Calu3 (cell line): ENCODE results near the gene TEX9. TPM values are rescaled to one million over a fixed set of nuclear protein-coding genes. Genes with fewer than 3 reads are reported as not detected.

ENCODE experiments used
- BruUV-seq: library from RNA; stranded (reverse); fragments of 400-500 nt; replicated peaks from 2 replicates; lab custom pipeline; 2021; lab: Mats Ljungman, UMichigan
- CTCF ChIA-PET: fragments of 300-600 bp; sonication (Branson Sonifier 250); formaldehyde crosslinking; loops from one replicate; lab custom pipeline; 2022; ENCODE audit warnings: antibody characterized with exemption; lab: Charles Lee
- DNase-seq: peaks from one replicate; pipeline ENCODE4 v3.0.0; 2022
- H3K27ac Mint-ChIP-seq: one replicate; pipeline ENCODE4 v1.8.0; 2022; ENCODE audit warnings: mixed read lengths; ENCODE audit not compliant: unreplicated experiment
- H3K27me3 Mint-ChIP-seq: one replicate; pipeline ENCODE4 v1.8.0; 2022; ENCODE audit warnings: mixed read lengths; ENCODE audit not compliant: unreplicated experiment
- H3K36me3 Mint-ChIP-seq: one replicate; pipeline ENCODE4 v1.8.0; 2022; ENCODE audit warnings: mild to moderate bottlenecking, moderate library complexity, mixed read lengths; ENCODE audit not compliant: insufficient read depth, unreplicated experiment
- H3K4me1 Mint-ChIP-seq: one replicate; pipeline ENCODE4 v1.8.0; 2022; ENCODE audit warnings: mild to moderate bottlenecking, low read depth, mixed read lengths; ENCODE audit not compliant: unreplicated experiment
- H3K4me3 Mint-ChIP-seq: one replicate; pipeline ENCODE4 v1.8.0; 2022; ENCODE audit warnings: mild to moderate bottlenecking, low read depth, moderate library complexity, mixed read lengths; ENCODE audit not compliant: unreplicated experiment
- H3K9me3 Mint-ChIP-seq: one replicate; pipeline ENCODE4 v1.8.0; 2022; ENCODE audit warnings: low read depth, mixed read lengths; ENCODE audit not compliant: unreplicated experiment
- intact Hi-C: fragments of 100-400 bp; cut with micrococcal nuclease; formaldehyde crosslinking; loops from one replicate; pipeline ENCODE4 v1.10.0; 2022; ENCODE audit not compliant: unreplicated experiment
- total RNA-seq: library from RNA; stranded (reverse); gene quantifications from 2 replicates; pipeline ENCODE4 v1.2.3, GENCODE V29; 2022
- TF ChIP-seq, protein P1 (sequence below): fragments of 200-600 bp; IDR thresholded peaks from one replicate; pipeline ENCODE4 v1.8.0; 2022; ENCODE audit warnings: antibody characterized with exemption; ENCODE audit not compliant: unreplicated experiment

Gene TEX9
- total RNA-seq, 1 experiment from 2014 or later = 13.3 TPM

DNA sequence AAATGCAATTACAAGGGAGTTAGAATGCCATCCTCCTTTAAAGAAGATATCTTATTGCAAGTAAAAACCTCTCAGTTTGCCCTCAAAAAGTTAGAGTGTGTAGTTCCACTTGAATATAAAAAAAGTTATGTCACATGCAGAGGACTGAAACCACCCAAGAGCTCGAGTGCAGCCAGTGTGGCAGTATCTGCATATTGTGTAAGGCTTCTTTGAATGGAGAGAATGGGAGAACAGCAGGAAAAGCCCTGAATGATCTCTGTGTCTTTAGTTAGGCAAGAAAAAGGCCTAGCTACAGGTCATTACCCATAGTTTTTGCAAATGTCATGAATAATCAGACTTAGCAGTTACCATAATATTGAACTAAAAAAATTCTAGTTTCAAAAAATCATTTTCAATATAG lies 13.9 kb upstream of the TEX9 start:
- no peak overlapping the region for H3K4me3 Mint-ChIP-seq
- H3K27ac Mint-ChIP-seq = no peak overlapping the region
- TF ChIP-seq, protein P1, sequence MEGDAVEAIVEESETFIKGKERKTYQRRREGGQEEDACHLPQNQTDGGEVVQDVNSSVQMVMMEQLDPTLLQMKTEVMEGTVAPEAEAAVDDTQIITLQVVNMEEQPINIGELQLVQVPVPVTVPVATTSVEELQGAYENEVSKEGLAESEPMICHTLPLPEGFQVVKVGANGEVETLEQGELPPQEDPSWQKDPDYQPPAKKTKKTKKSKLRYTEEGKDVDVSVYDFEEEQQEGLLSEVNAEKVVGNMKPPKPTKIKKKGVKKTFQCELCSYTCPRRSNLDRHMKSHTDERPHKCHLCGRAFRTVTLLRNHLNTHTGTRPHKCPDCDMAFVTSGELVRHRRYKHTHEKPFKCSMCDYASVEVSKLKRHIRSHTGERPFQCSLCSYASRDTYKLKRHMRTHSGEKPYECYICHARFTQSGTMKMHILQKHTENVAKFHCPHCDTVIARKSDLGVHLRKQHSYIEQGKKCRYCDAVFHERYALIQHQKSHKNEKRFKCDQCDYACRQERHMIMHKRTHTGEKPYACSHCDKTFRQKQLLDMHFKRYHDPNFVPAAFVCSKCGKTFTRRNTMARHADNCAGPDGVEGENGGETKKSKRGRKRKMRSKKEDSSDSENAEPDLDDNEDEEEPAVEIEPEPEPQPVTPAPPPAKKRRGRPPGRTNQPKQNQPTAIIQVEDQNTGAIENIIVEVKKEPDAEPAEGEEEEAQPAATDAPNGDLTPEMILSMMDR = no peak
- no peak for DNase-seq
- no peaks in the 10 kb centered on the region for H3K9me3 Mint-ChIP-seq
- H3K4me1 Mint-ChIP-seq = peaks cover 4% of the 10 kb centered on the region
- BruUV-seq = no TSS peak
- intact Hi-C loops = no loop called here
- no peaks in the 10 kb centered on the region for H3K27me3 Mint-ChIP-seq
- CTCF ChIA-PET = no interaction called here
- no peaks in the 10 kb centered on the region for H3K36me3 Mint-ChIP-seq

DNA sequence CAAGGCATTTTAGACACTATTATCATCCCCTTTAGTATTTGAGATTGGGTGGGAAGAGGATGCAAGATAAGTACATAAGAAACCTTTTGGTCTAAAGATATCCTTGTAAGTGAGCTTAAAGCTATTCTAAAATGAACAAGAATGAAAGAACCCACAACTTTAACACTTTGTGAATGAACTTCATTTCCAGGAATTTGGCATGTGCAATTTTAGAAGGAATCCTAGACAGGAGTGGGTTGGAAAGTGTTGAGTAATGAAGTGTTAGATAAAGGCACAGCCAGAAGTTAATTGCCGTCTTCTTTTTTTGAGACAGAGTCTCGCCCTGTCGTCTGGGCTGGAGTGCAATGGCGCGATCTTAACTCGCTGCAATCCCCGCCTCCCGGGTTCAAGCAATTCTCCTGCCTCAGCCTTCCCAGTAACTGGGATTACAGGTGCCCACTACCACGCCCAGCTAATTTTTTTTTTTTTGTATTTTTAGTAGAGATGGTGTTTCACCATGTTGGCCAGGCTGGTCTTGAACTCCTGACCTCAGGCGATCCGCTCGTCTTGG lies 13.2 kb upstream of the TEX9 start:
- Mint-ChIP-seq H3K27ac (no peak overlapping the region), H3K36me3 (no peaks in the 10 kb centered on the region), H3K4me3 (no peak overlapping the region), H3K9me3 (no peaks in the 10 kb centered on the region), H3K27me3 (no peaks in the 10 kb centered on the region), H3K4me1 (peaks cover 10% of the 10 kb centered on the region)
- BruUV-seq = no TSS peak
- intact Hi-C loops = no loop called here
- CTCF ChIA-PET = no interaction called here
- TF ChIP-seq, protein P1 = no peak
- no peak for DNase-seq

DNA sequence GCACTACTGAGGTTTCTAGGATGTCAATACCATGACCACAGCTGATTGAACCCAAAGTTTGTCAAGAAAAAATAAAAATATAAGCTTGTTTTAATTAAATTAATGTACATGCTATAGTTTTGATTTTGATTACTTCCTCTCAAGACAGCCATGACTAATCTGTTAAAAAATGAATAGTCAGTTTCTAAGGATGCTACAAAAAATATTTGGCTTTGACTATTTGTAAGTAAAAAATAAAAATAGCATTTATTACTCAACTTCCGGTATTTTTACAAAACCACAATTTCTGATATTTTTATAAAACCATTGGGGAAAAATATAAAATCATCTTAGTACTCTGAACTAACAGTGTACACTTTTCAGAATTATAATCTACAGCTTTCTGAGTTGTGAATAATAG lies 12.1 kb upstream of the TEX9 start:
- CTCF ChIA-PET = no interaction called here
- no peaks in the 10 kb centered on the region for H3K36me3 Mint-ChIP-seq

DNA sequence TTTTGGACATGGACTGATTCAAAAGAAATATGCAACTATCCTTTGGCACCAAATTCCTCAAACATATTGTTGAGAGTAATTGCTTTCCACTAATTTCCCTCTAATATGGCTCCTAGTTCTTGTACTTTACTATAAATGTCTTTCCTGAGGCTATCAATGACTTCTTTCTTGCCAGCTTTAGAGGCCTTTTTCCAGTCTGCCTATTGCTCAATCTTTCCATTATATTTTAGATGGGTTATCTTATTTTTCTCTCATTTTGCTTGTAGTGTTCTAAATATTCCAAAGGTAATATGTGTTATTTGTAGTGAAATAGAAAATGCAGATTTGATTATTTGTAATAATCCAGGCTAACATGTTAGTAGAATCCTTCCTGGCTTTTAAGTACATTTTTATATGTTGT lies 11.5 kb upstream of the TEX9 start:
- H3K36me3 Mint-ChIP-seq = no peaks in the 10 kb centered on the region
- H3K27me3 Mint-ChIP-seq = no peaks in the 10 kb centered on the region
- CTCF ChIA-PET = no interaction called here
- no peaks in the 10 kb centered on the region for H3K9me3 Mint-ChIP-seq
- H3K4me3 Mint-ChIP-seq = no peak overlapping the region
- intact Hi-C loops = no loop called here
- TF ChIP-seq, protein P1 = no peak
- no peak overlapping the region for H3K27ac Mint-ChIP-seq
- peaks cover 13% of the 10 kb centered on the region for H3K4me1 Mint-ChIP-seq
- no peak for DNase-seq
- no TSS peak for BruUV-seq

More for the DNA sequence above, 12.1 kb upstream of the TEX9 start:
- intact Hi-C loops = no loop called here
- Mint-ChIP-seq H3K4me3 (no peak overlapping the region), H3K9me3 (no peaks in the 10 kb centered on the region), H3K27ac (no peak overlapping the region), H3K4me1 (peaks cover 13% of the 10 kb centered on the region), H3K27me3 (no peaks in the 10 kb centered on the region)
- TF ChIP-seq, protein P1 = no peak
- no peak for DNase-seq
- no TSS peak for BruUV-seq
